ENCODE results near the gene ITPA. TPM values are rescaled to one million over a fixed set of nuclear protein-coding genes. Genes with fewer than 3 reads are reported as not detected.

ITPA gene
- total and polyA plus RNA-seq, 10 of the 15 experiments (the other 5 are each of a cell fraction or from before 2014, with no cell fraction given), result 5.5 to 124 (median 66.3) TPM

DNA sequence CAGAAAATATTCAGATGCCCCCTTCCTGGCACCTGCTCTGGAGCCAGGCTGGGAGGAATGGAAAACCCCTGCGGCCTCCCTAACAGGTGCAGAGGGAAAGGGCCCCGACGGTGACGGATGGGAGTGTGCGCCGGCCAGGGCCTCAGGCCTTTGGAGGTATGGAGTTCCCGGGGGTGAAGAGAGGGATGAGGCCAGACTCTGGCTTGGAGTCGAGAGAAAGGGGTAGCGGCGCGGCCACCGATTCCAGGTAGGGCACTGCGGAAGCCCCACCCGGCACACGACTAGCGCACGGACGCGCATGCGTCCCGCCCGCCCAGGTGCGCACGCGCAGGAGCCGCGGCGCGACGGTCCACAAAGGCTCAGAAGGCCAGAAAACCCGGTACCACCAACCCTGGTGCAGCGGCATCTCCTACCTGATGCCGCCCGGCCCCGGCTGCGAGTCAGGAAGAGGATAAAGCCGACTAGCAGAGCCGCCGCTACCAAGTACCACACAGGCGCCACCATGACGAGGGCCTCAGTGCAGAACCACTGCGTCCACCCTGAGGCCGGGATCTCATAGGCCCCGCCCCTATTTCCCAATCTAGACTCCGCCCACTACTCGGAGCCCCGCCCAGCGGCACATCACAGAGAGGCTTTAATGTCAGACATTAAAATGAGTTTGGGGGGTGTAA, 5.0 kb upstream of the ITPA start, which contains the start of gene DDRGK1:
Gene DDRGK1 (minus strand): TSS at position 559 of the 671 bp plus-strand sequence. CDS start 55 bp downstream, at position 504.
- BruUV-seq (replicated peaks), result no TSS peak
- FAIRE-seq, result peak; percentile 84
- POLR2A ChIA-PET, result interaction anchor here (0.7 to 1.4 kb wide), 2 partner anchors 47 to 290 kb away, joined by 3 to 7 read pairs; no protein-coding TSS in a partner anchor
- TF ChIP-seq YY1 (IDR thresholded peaks at IDR 0.05; ENCODE audit: low read depth, low read length) (peak; percentile 64; the same call in 1 of the 2 replicates), PML (IDR thresholded peaks at IDR 0.05; ENCODE audit: low read length) (peak; percentile 35; the same call in 1 of the 2 replicates), BHLHE40 (IDR thresholded peaks at IDR 0.05; ENCODE audit: borderline replicate concordance in 1 of 2, low read depth in 2 of 2, low read length in 1 of 2) (peak; percentile 82 to 96), CEBPB (IDR thresholded peaks at IDR 0.05; ENCODE audit: borderline replicate concordance in 1 of 2, low read depth in 2 of 2, low read length in 2 of 2) (peak in 1 of 2 experiments; percentile 82; a peak in 1 of 4 replicates), JUND (IDR thresholded peaks at IDR 0.05; ENCODE audit: low read depth, low read length) (no peak), E4F1 (IDR thresholded peaks at IDR 0.05; ENCODE audit: borderline replicate concordance, partially characterized antibody) (no peak), POLR2AphosphoS5 (IDR thresholded peaks at IDR 0.05; ENCODE audit: low read length) (peak; percentile 77), HDGF (IDR thresholded peaks at IDR 0.05) (0 out of 2 replicates have a peak, but pooled peaks have one; percentile 14), POLR2AphosphoS2 (IDR thresholded peaks at IDR 0.05; ENCODE audit: low read depth, low read length) (peak; percentile 49; the same call in 1 of the 2 replicates), RB1 (IDR thresholded peaks at IDR 0.05; ENCODE audit: borderline replicate concordance) (no peak; the same call in 1 of the 2 replicates), BACH1 (IDR thresholded peaks at IDR 0.05; ENCODE audit: borderline replicate concordance) (peak; percentile 27; the same call in 1 of the 2 replicates), KLF5 (IDR thresholded peaks at IDR 0.05; ENCODE audit: partially characterized antibody) (peak; percentile 85), CREB1 (IDR thresholded peaks at IDR 0.05; ENCODE audit: low read depth) (peak; percentile 49; the same call in 1 of the 2 replicates)
- TF ChIP-seq, protein P1, sequence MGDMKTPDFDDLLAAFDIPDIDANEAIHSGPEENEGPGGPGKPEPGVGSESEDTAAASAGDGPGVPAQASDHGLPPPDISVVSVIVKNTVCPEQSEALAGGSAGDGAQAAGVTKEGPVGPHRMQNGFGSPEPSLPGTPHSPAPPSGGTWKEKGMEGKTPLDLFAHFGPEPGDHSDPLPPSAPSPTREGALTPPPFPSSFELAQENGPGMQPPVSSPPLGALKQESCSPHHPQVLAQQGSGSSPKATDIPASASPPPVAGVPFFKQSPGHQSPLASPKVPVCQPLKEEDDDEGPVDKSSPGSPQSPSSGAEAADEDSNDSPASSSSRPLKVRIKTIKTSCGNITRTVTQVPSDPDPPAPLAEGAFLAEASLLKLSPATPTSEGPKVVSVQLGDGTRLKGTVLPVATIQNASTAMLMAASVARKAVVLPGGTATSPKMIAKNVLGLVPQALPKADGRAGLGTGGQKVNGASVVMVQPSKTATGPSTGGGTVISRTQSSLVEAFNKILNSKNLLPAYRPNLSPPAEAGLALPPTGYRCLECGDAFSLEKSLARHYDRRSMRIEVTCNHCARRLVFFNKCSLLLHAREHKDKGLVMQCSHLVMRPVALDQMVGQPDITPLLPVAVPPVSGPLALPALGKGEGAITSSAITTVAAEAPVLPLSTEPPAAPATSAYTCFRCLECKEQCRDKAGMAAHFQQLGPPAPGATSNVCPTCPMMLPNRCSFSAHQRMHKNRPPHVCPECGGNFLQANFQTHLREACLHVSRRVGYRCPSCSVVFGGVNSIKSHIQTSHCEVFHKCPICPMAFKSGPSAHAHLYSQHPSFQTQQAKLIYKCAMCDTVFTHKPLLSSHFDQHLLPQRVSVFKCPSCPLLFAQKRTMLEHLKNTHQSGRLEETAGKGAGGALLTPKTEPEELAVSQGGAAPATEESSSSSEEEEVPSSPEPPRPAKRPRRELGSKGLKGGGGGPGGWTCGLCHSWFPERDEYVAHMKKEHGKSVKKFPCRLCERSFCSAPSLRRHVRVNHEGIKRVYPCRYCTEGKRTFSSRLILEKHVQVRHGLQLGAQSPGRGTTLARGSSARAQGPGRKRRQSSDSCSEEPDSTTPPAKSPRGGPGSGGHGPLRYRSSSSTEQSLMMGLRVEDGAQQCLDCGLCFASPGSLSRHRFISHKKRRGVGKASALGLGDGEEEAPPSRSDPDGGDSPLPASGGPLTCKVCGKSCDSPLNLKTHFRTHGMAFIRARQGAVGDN (IDR thresholded peaks at IDR 0.05), result peak; percentile 89
- TF ChIP-seq, protein P2, sequence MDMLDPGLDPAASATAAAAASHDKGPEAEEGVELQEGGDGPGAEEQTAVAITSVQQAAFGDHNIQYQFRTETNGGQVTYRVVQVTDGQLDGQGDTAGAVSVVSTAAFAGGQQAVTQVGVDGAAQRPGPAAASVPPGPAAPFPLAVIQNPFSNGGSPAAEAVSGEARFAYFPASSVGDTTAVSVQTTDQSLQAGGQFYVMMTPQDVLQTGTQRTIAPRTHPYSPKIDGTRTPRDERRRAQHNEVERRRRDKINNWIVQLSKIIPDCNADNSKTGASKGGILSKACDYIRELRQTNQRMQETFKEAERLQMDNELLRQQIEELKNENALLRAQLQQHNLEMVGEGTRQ (IDR thresholded peaks at IDR 0.05; ENCODE audit: borderline replicate concordance, low read depth, low read length), result no peak

More for the DNA sequence above, 5.0 kb upstream of the ITPA start, which contains the start of gene DDRGK1:
- H3K4me2 ChIP-seq (ENCODE audit: control insufficient read depth, insufficient read depth), result peak within 1 kb of the TSS; percentile 89
- intact Hi-C loops (cut with micrococcal nuclease; ENCODE audit: unreplicated experiment) (loop anchor here (10.0 kb wide), 1 partner anchor 159 kb away; the partner anchor contains the start of genes GNRH2 and MRPS26), in situ Hi-C loops (cut with MboI) (no loop called here)
- RAD21 ChIA-PET (ENCODE audit: unreplicated experiment), result no interaction called here
- WGBS (ENCODE audit: insufficient coverage, insufficient replicate concordance, low lambda C conversion rate, missing lambda C conversion rate), result under 1% methylated on average over 48 of the region's 48 CpGs
- H3K27ac ChIP-seq (ENCODE audit: control insufficient read depth, insufficient read depth), result peak within 1 kb of the TSS; percentile 90
- H3K9me3 ChIP-seq (replicated peaks; ENCODE audit: control insufficient read depth, insufficient read depth, low read length), result no peaks in the 10 kb centered on the region
- ATAC-seq (peak; percentile 90), DNase-seq (ENCODE audit: low read depth, low spot score) (peak; percentile 65)
- peak within 1 kb of the TSS; percentile 89 for H3K4me3 ChIP-seq
- peaks cover 30% of the 10 kb centered on the region for H3K79me2 ChIP-seq (ENCODE audit: control insufficient read depth, insufficient read depth, low read length)
- no peaks in the 10 kb centered on the region for H3K27me3 ChIP-seq (replicated peaks in 1 of 2; ENCODE audit: control insufficient read depth in 2 of 2, insufficient read depth in 2 of 2, low read length in 1 of 2)
- peak within 1 kb of the TSS; percentile 94 for H3K9ac ChIP-seq (ENCODE audit: control insufficient read depth, insufficient read depth, low read length)
- H3K36me3 ChIP-seq (ENCODE audit: control insufficient read depth in 2 of 2, insufficient read depth in 2 of 2, low read length in 1 of 2), result peaks cover 5 to 8% of the 10 kb centered on the region in 2 experiments; a peak in 3 of 4 replicates
- CTCF ChIA-PET, result interaction anchor here (0.7 to 1.6 kb wide), 4 partner anchors 15 to 278 kb away, joined by 3 to 7 read pairs (median 5); no protein-coding TSS in a partner anchor
- no peaks in the 10 kb centered on the region for H4K20me1 ChIP-seq (ENCODE audit: control insufficient read depth, insufficient read depth)
- SMC1A ChIA-PET (ENCODE audit: uncharacterized antibody, unreplicated experiment), result interaction anchor here (0.6 kb wide), 1 partner anchor 15 kb away, joined by 4 read pairs; no protein-coding TSS in a partner anchor
- peaks cover 4% of the 10 kb centered on the region for H3K4me1 ChIP-seq (ENCODE audit: control insufficient read depth, insufficient read depth, low read length)
- peak within 1 kb of the TSS; percentile 99 for H2AFZ ChIP-seq (ENCODE audit: control insufficient read depth, low read depth, low read length)
